Esophagus (tissue), 2 donors: ENCODE results near the gene PLAGL2. TPM values are rescaled to one million over a fixed set of nuclear protein-coding genes. Genes with fewer than 3 reads are reported as not detected.
"Not testable (repeated sequence)": the region's sequence is repeated elsewhere in the genome, so short reads cannot be mapped to it uniquely, and the experiment has no call there.

Source experiments
- H3K27ac ChIP-seq, 2 donors: one replicate each; pipeline ENCODE4 v1.5.1; 2013; ENCODE audit warnings: low read depth in 2 of 2, mild to moderate bottlenecking in 2 of 2, inconsistent platforms in 1 of 2, low read length in 1 of 2, moderate library complexity in 1 of 2
- H3K27me3 ChIP-seq, 2 donors: one replicate each; pipeline ENCODE4 v1.6.1; 2013; ENCODE audit warnings: low read length in 2 of 2, control low read depth in 1 of 2, mild to moderate bottlenecking in 1 of 2; ENCODE audit not compliant: insufficient read depth in 2 of 2, control insufficient read depth in 1 of 2
- H3K36me3 ChIP-seq, 2 donors: one replicate each; pipeline ENCODE4 v1.6.1; 2013; ENCODE audit warnings: low read length in 1 of 2; ENCODE audit not compliant: control insufficient read depth in 2 of 2, insufficient read depth in 2 of 2
- H3K4me1 ChIP-seq, 2 donors: one replicate each; pipeline ENCODE4 v1.6.1; 2013; ENCODE audit warnings: low read length in 1 of 2; ENCODE audit not compliant: control insufficient read depth in 2 of 2, insufficient read depth in 2 of 2
- H3K4me3 ChIP-seq, 2 donors: one replicate each; pipeline ENCODE4 v1.5.1; 2013; ENCODE audit warnings: low read length in 2 of 2, mild to moderate bottlenecking in 2 of 2, low read depth in 1 of 2, moderate library complexity in 1 of 2
- H3K9me3 ChIP-seq, 2 donors: one replicate each; pipeline ENCODE4 v1.6.1; 2013; ENCODE audit warnings: mild to moderate bottlenecking in 2 of 2, low read depth in 1 of 2, low read length in 1 of 2, moderate library complexity in 1 of 2; ENCODE audit not compliant: control insufficient read depth in 2 of 2, insufficient read depth in 1 of 2
- whole genome bisulfite sequencing, 2 donors: extraction: QIAGEN DNeasy Blood & Tissue Kit; methylation state at CpG; one replicate each; pipeline ENCODE4 v1.1.7; 2013; 5-methylcytosine and 5-hydroxymethylcytosine counted together
- polyA plus RNA-seq, 2 donors: library from polyadenylated mRNA; stranded (reverse); fragments of 200-250 nt; gene quantifications; one replicate each; pipeline ENCODE4 v1.2.3, GENCODE V29; 2013
- donor health status: healthy with polysubstance abuse.
- donor health status: Bipolar disorder and iron deficiency.

Gene PLAGL2
- polyA plus RNA-seq, 2 donors: 4.1 to 6.4 TPM

DNA sequence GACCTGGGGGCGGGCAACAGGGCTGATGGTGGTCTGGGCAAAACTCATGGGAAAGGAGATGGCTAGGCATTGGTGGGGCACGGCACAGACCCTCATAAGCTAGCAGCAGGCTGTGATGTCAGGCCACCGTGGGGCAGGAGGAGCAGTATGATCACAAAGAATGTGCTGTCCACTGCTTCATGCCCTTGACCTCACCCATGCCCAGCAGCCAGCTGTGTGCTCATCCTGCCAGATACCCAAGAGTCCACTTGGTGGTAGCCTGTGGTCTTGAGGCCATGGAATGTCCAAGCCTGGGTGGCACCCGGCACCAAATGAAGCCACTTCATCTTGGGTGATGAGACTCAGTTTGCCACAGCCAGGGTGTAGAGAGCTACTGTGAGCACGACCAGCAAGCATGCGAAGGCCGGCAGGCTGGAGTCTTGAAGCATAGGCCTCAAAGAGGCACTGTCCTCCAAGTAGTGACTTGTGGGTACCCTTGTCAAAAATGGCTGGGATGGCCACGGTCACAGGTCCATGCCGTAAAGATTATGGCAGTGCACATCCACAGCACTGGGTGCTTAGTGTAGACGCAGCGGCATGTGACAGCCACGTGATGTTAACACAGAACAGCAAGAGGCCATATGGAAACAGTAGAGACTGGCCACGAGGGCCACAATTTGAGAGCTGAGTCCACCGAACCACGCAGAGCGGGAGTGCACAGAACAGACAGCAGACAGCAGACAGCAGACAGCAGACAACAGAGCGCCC lies 19.0 kb downstream of the PLAGL2 start:
- peaks cover 6 to 14% of the 10 kb centered on the region in 2 donors for H3K4me1 ChIP-seq
- no peak overlapping the region for H3K4me3 ChIP-seq
- H3K36me3 ChIP-seq: no peaks in the 10 kb centered on the region
- H3K9me3 ChIP-seq: no peaks in the 10 kb centered on the region
- H3K27ac ChIP-seq: no peak overlapping the region
- 96% methylated on average over 17 of the region's 17 CpGs for WGBS, 2 donors
- no peaks in the 10 kb centered on the region for H3K27me3 ChIP-seq

DNA sequence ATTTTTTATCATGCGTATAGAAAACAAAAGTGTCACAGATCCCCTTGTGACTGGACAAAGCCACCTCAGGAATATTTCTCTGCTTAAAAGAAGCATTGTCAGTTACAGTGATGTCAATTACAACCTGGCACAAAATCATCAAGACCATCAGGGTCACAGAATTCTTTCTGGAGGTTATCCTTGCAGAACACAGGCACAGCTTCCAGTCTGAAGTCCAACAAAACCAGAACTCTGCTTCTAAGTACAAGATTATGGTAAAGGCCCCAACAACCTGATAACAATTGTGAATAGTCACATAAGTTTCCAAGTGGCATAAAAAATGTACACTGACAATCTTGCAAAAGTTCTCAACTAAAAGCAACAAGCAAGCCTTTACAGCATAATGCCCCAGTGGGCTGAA lies 21.0 kb downstream of the PLAGL2 start:
- Histone ChIP-seq H3K27me3 (no peaks in the 10 kb centered on the region), H3K27ac (no peak overlapping the region), H3K4me3 (no peak overlapping the region), H3K4me1 (peaks cover 6 to 14% of the 10 kb centered on the region in 2 donors), H3K36me3 (no peaks in the 10 kb centered on the region), H3K9me3 (no peaks in the 10 kb centered on the region)
- WGBS, 2 donors: 88 to 98% methylated on average over 1 of the region's 1 CpG

DNA sequence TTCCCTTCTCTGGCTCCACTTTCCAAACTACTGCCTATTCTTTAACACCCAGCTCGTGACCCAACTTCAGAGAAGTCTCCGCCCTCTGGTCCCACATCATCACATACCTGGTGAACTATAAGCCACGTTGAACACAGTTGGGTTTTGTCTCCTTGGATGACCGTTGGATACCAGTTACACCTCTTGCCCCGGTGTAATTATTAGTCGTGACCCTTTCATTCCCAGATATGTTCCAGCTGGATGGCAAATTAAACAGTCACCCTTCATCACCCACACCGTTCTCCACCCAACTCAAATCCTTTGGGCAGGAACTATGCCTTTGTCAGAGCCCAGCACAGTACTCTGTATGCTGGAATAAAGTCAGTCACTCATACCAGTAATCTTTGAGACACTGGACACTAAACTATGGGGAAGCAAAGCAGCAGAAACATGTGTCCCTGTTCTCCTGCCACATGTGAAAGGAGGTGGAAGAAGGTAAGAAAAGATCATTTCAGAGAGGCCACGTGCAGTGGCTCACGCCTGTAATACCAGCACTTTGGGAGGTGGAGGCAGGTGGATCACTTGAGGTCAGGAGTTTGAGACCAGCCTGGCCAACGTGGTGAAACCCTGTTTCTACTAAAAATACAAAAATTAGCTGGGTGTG lies 22.5 kb downstream of the PLAGL2 start:
- WGBS, 2 donors: 75 to 76% methylated on average over 10 of the region's 10 CpGs
- no peaks in the 10 kb centered on the region for H3K27me3 ChIP-seq
- H3K27ac ChIP-seq: no peak overlapping the region
- H3K4me1 ChIP-seq: peaks cover 6 to 14% of the 10 kb centered on the region in 2 donors
- no peaks in the 10 kb centered on the region for H3K36me3 ChIP-seq
- no peak overlapping the region for H3K4me3 ChIP-seq
- H3K9me3 ChIP-seq: no peaks in the 10 kb centered on the region

GRCh38 chr20:32183947-32184635 lies 23.5 kb downstream of the PLAGL2 start:
- Histone ChIP-seq H3K9me3 (no peaks in the 10 kb centered on the region), H3K27me3 (no peaks in the 10 kb centered on the region), H3K36me3 (no peaks in the 10 kb centered on the region), H3K27ac (no peak overlapping the region), H3K4me3 (no peak overlapping the region), H3K4me1 (peaks cover 4 to 8% of the 10 kb centered on the region in 2 donors)
- WGBS, 2 donors: 80 to 93% methylated on average over 4 of the region's 4 CpGs

- Histone ChIP-seq H3K27ac (no peak overlapping the region), H3K27me3 (no peaks in the 10 kb centered on the region), H3K4me1 (no peaks in the 10 kb centered on the region), H3K36me3 (no peaks in the 10 kb centered on the region), H3K9me3 (no peaks in the 10 kb centered on the region), H3K4me3 (no peak overlapping the region)
- 96 to 100% methylated on average over 2 of the region's 2 CpGs for WGBS, 2 donors
Measured at GRCh38 chr20:32181606-32182005, 25.9 kb downstream of the PLAGL2 start.

DNA sequence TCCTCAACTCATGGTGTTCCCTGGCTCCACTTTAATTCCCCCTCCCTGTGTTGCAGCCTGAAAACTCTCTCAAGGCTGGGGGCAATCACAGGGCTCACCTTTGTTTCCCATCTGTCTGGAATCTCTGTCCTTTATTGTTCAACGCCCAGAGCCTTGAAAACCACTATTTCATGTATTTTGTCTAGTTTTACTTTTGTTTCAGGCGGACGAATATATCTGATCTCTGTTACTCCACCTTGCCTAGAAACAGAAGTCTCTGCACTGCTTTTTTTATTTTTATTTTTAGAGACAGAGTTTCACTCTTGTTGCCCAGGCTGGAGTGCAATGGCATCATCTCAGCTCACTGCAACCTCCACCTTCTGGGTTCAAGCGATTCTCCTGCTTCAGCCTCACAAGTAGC lies 27.6 kb downstream of the PLAGL2 start:
- Histone ChIP-seq H3K4me1 (no peaks in the 10 kb centered on the region), H3K36me3 (no peaks in the 10 kb centered on the region), H3K4me3 (no peak overlapping the region), H3K9me3 (no peaks in the 10 kb centered on the region), H3K27me3 (no peaks in the 10 kb centered on the region), H3K27ac (no peak overlapping the region)
- WGBS, 2 donors: 84 to 89% methylated on average over 4 of the region's 4 CpGs

DNA sequence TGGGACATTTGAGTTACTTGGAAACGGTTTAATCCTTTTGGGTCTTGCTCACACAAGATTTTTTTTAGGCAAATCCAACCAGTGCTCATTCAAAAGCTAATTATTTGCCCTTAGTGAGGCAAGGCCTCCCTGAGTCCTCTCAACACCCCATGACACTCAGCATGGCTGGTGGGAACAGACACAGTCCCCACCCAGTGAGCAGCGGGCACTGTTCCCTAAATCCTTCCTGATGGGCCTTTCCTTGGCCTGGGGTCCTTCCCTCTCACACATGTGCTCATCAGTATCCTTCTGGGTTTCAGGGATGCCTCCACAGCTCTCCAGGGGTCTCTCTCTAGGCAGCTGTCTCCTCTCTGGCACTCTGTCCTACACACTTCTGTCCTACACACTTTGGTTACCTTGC lies 28.0 kb downstream of the PLAGL2 start:
- H3K4me3 ChIP-seq: no peak overlapping the region
- 52 to 73% methylated on average over 2 of the region's 2 CpGs for WGBS, 2 donors
- no peaks in the 10 kb centered on the region for H3K36me3 ChIP-seq
- no peaks in the 10 kb centered on the region for H3K9me3 ChIP-seq
- no peaks in the 10 kb centered on the region for H3K4me1 ChIP-seq
- no peaks in the 10 kb centered on the region for H3K27me3 ChIP-seq
- no peak overlapping the region for H3K27ac ChIP-seq

- H3K36me3 ChIP-seq, H3K4me3 ChIP-seq, H3K9me3 ChIP-seq, H3K27ac ChIP-seq, H3K4me1 ChIP-seq, H3K27me3 ChIP-seq: not testable (repeated sequence)
- WGBS, 2 donors: 91 to 93% methylated on average over 7 of the region's 7 CpGs
Measured at GRCh38 chr20:32177696-32178095, 29.8 kb downstream of the PLAGL2 start.

- Histone ChIP-seq H3K27me3 (no peaks in the 10 kb centered on the region), H3K9me3 (no peaks in the 10 kb centered on the region), H3K27ac (no peak overlapping the region), H3K4me3 (no peak overlapping the region), H3K36me3 (peaks cover 7 to 26% of the 10 kb centered on the region in 2 donors), H3K4me1 (no peaks in the 10 kb centered on the region)
- 77 to 83% methylated on average over 2 of the region's 2 CpGs for WGBS, 2 donors
Measured at GRCh38 chr20:32168184-32168910, 39.2 kb downstream of the PLAGL2 start.
